HL-60 (cell line): ENCODE measurements around the gene CACNA2D3.

Source experiments
- DNase-seq, 2 experiments: peaks; one replicate each; pipeline ENCODE4 v3.0.0-alpha.2; 2010 to 2020; ENCODE audit warnings: low read depth in 1 of 2, low spot score in 1 of 2
- H3K27ac ChIP-seq: fragments of 250-450 bp; sonication (Bioruptor Pico); replicated peaks from 2 replicates; pipeline ENCODE4 v1.5.1; 2020; ENCODE audit warnings: mild to moderate bottlenecking, moderate library complexity
- H3K27me3 ChIP-seq: fragments of 250-450 bp; sonication (Bioruptor Pico); 2 replicates; pipeline ENCODE4 v1.5.1; 2021; ENCODE audit warnings: mild to moderate bottlenecking, moderate library complexity; ENCODE audit not compliant: insufficient read depth, poor library complexity, severe bottlenecking
- H3K4me3 ChIP-seq: replicated peaks from 2 replicates; pipeline ENCODE4 v1.5.1; 2011; ENCODE audit warnings: mild to moderate bottlenecking, control low read depth, low read length; ENCODE audit not compliant: insufficient read depth
- GABPA ChIP-seq: IDR thresholded peaks from 2 replicates; pipeline ENCODE4 v1.6.1; 2012; ENCODE audit warnings: low read depth
- POLR2AphosphoS5 ChIP-seq: IDR thresholded peaks from 2 replicates; pipeline ENCODE4 v1.6.1; 2012; ENCODE audit warnings: low read depth
- SPI1 ChIP-seq: IDR thresholded peaks from 2 replicates; pipeline ENCODE4 v1.6.1; 2012; ENCODE audit warnings: low read depth, mild to moderate bottlenecking, borderline replicate concordance
- TF ChIP-seq, protein P1 (sequence below): IDR thresholded peaks from one replicate; pipeline ENCODE4 v1.5.1; 2011; ENCODE audit warnings: low read length, control low read depth, inconsistent platforms; ENCODE audit not compliant: insufficient read depth
- TF ChIP-seq, protein P2 (sequence below): IDR thresholded peaks from 2 replicates; pipeline ENCODE4 v1.6.1; 2012; ENCODE audit warnings: low read depth; ENCODE audit not compliant: insufficient replicate concordance

CACNA2D3 gene

DNA sequence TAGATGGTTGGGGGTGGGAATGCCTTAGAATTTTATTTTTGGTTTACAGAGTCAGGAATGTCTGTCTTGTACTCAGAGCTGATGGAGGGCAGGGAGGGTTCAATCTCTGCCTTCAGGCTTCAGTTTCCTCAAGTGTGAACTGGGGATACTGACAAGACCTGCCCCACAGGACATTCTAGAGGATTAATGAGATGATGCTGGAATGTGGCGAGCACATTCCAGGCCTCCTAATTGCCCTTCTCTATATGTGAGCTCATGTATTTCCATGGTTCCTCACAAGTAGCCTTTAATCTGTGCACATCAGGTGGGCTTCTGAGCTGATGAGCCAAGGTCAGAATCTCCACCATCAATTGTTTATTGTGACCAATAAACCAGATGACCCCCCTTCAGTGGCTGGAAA lies 90.4 kb downstream of the CACNA2D3 start:
- Histone ChIP-seq H3K27ac (no peak overlapping the region), H3K4me3 (no peak overlapping the region), H3K27me3 (no peaks in the 10 kb centered on the region)
- DNase-seq: no peak
- no peak for TF ChIP-seq POLR2AphosphoS5
- no peak for TF ChIP-seq SPI1
- no peak for TF ChIP-seq GABPA
- TF ChIP-seq, protein P1, sequence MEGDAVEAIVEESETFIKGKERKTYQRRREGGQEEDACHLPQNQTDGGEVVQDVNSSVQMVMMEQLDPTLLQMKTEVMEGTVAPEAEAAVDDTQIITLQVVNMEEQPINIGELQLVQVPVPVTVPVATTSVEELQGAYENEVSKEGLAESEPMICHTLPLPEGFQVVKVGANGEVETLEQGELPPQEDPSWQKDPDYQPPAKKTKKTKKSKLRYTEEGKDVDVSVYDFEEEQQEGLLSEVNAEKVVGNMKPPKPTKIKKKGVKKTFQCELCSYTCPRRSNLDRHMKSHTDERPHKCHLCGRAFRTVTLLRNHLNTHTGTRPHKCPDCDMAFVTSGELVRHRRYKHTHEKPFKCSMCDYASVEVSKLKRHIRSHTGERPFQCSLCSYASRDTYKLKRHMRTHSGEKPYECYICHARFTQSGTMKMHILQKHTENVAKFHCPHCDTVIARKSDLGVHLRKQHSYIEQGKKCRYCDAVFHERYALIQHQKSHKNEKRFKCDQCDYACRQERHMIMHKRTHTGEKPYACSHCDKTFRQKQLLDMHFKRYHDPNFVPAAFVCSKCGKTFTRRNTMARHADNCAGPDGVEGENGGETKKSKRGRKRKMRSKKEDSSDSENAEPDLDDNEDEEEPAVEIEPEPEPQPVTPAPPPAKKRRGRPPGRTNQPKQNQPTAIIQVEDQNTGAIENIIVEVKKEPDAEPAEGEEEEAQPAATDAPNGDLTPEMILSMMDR: no peak
- TF ChIP-seq, protein P2, sequence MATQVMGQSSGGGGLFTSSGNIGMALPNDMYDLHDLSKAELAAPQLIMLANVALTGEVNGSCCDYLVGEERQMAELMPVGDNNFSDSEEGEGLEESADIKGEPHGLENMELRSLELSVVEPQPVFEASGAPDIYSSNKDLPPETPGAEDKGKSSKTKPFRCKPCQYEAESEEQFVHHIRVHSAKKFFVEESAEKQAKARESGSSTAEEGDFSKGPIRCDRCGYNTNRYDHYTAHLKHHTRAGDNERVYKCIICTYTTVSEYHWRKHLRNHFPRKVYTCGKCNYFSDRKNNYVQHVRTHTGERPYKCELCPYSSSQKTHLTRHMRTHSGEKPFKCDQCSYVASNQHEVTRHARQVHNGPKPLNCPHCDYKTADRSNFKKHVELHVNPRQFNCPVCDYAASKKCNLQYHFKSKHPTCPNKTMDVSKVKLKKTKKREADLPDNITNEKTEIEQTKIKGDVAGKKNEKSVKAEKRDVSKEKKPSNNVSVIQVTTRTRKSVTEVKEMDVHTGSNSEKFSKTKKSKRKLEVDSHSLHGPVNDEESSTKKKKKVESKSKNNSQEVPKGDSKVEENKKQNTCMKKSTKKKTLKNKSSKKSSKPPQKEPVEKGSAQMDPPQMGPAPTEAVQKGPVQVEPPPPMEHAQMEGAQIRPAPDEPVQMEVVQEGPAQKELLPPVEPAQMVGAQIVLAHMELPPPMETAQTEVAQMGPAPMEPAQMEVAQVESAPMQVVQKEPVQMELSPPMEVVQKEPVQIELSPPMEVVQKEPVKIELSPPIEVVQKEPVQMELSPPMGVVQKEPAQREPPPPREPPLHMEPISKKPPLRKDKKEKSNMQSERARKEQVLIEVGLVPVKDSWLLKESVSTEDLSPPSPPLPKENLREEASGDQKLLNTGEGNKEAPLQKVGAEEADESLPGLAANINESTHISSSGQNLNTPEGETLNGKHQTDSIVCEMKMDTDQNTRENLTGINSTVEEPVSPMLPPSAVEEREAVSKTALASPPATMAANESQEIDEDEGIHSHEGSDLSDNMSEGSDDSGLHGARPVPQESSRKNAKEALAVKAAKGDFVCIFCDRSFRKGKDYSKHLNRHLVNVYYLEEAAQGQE: no peak

DNA sequence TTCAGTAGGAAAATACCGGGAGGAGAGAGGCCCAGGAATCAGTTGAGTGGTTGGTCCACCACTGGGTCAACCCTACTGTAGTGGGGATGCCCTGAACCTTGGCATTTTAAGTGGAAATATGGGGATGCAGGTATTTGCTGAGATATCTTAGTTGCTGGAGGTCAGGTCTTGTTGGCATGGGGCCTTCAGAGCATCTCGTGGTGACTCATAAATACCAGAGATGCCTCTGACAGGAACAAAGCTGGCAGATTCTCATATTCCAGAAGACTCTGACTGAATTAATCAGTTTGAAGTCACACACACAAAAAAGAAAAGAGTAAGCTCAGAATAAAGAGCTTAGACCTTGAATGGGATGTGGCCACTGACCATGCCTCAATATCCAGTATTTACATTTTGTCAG lies 91.6 kb downstream of the CACNA2D3 start:
- no peak overlapping the region for H3K27ac ChIP-seq
- no peak for DNase-seq
- H3K27me3 ChIP-seq: no peaks in the 10 kb centered on the region
- TF ChIP-seq SPI1 (no peak), GABPA (no peak), POLR2AphosphoS5 (no peak)
- TF ChIP-seq, protein P2: no peak
- TF ChIP-seq, protein P1: no peak
- no peak overlapping the region for H3K4me3 ChIP-seq

DNA sequence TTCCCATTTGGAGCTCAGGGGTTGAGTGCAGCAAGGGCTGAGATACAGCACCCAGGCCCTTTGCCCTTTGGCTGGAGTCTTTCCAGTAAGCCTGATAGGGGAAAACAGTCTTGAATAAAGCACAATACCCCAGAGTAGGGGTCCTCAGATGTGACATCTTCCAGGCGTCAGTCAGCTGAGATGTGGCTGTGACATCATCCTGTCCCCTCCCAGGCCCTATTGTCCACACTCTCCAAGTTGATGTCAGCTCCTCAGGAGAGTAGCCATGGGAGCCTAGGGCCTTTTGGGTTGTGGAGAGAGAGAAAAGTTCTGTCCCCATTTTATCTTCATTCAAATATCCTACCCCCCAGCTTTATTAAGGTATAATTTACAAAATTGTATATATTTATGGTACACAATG lies 92.5 kb downstream of the CACNA2D3 start:
- DNase-seq: no peak
- Histone ChIP-seq H3K4me3 (no peak overlapping the region), H3K27me3 (no peaks in the 10 kb centered on the region), H3K27ac (no peak overlapping the region)
- TF ChIP-seq, protein P2: no peak
- TF ChIP-seq POLR2AphosphoS5 (no peak), SPI1 (no peak), GABPA (no peak)
- TF ChIP-seq, protein P1: no peak
